Stomach (tissue), 9 donors: Measurements from ENCODE around the gene TMEM208. TPM values are rescaled to one million over a fixed set of nuclear protein-coding genes. Genes with fewer than 3 reads are reported as not detected.

Source experiments
- DNase-seq, 2 donors: peaks; one replicate each; pipeline versions ENCODE4 v3.0.0 to v3.0.0-alpha.2; 2013 to 2019
- H3K27ac ChIP-seq, 5 donors: fragments of 200-600 bp in 4 of 5; sonication (generic) in 4 of 5; one replicate each; pipeline ENCODE4 v1.5.1; 2013 to 2019; ENCODE audit warnings: mild to moderate bottlenecking in 1 of 5, moderate library complexity in 1 of 5
- H3K27me3 ChIP-seq, 3 donors: fragments of 200-600 bp; sonication (generic); one replicate each; pipeline ENCODE4 v1.5.1; 2017 to 2019; ENCODE audit warnings: mixed run types in 1 of 3
- H3K36me3 ChIP-seq, 4 donors: fragments of 200-600 bp; sonication (generic); 1 replicate in 3 of 4; 2 replicates in 1 of 4; pipeline ENCODE4 v1.5.1; 2016 to 2019
- H3K4me1 ChIP-seq, 4 donors: fragments of 200-600 bp; sonication (generic); one replicate each; pipeline ENCODE4 v1.5.1; 2016 to 2019
- H3K4me3 ChIP-seq, 4 donors: fragments of 200-600 bp; sonication (generic) in 3 of 4; one replicate each; pipeline ENCODE4 v1.5.1; 2016 to 2019; ENCODE audit warnings: mild to moderate bottlenecking in 1 of 4
- H3K9me3 ChIP-seq, 4 donors: fragments of 200-600 bp; sonication (generic); one replicate each; pipeline ENCODE4 v1.5.1; 2016 to 2019
- EP300 ChIP-seq: sonication (generic); formaldehyde crosslinking; IDR thresholded peaks from one replicate; pipeline ENCODE4 v1.6.1; 2017; ENCODE audit warnings: antibody characterized with exemption
- POLR2A ChIP-seq, 4 donors: fragments of 450-650 bp; IDR thresholded peaks; one replicate each; pipeline ENCODE4 v1.6.1; 2016; ENCODE audit warnings: antibody characterized with exemption in 4 of 4, control low read depth in 2 of 4, mild to moderate bottlenecking in 1 of 4, moderate library complexity in 1 of 4
- POLR2AphosphoS5 ChIP-seq, 3 donors: sonication (generic); formaldehyde crosslinking; IDR thresholded peaks; one replicate each; pipeline ENCODE4 v1.6.1; 2016; ENCODE audit warnings: antibody characterized with exemption in 3 of 3
- WGBS, 5 donors: extraction: QIAGEN DNeasy Blood & Tissue Kit in 3 of 5; methylation state at CpG; one replicate each; pipeline versions ENCODE4 v1.1.5 to v1.1.7; 2013 to 2018; 5-methylcytosine and 5-hydroxymethylcytosine counted together
- intact Hi-C: fragments of 100-400 bp; cut with DNase I; formaldehyde crosslinking; loops from one replicate; pipeline ENCODE4 v1.15.1; 2023; ENCODE audit warnings: low total_unique reads
- polyA plus RNA-seq, 3 donors: library from polyadenylated mRNA; stranded (reverse); fragments of 200-250 nt; gene quantifications; one replicate each; pipeline ENCODE4 v1.2.3, GENCODE V29; 2013
- total RNA-seq, 5 donors: library from RNA; depleted of rRNA; stranded (reverse); fragments of >200 nt; gene quantifications; one replicate each; pipeline versions ENCODE4 v1.1.0 to v1.2.3, GENCODE V29; 2014 to 2016
- TF ChIP-seq, protein P1 (sequence below), 7 experiments: fragments of 450-650 bp in 4 of 7; fragments of 200-600 bp in 3 of 7; sonication (generic) in 3 of 7; IDR thresholded peaks; one replicate each; pipeline ENCODE4 v1.5.1; 2016 to 2019; ENCODE audit warnings: antibody characterized with exemption in 7 of 7, control low read depth in 2 of 7, mild to moderate bottlenecking in 1 of 7
- donor health status: healthy with polysubstance abuse.
- donor health status: Bipolar disorder and iron deficiency.
- donor health status: healthy.

Gene TMEM208
- total and polyA plus RNA-seq, 8 donors, result 8.7 to 141 (median 51.0) TPM

DNA sequence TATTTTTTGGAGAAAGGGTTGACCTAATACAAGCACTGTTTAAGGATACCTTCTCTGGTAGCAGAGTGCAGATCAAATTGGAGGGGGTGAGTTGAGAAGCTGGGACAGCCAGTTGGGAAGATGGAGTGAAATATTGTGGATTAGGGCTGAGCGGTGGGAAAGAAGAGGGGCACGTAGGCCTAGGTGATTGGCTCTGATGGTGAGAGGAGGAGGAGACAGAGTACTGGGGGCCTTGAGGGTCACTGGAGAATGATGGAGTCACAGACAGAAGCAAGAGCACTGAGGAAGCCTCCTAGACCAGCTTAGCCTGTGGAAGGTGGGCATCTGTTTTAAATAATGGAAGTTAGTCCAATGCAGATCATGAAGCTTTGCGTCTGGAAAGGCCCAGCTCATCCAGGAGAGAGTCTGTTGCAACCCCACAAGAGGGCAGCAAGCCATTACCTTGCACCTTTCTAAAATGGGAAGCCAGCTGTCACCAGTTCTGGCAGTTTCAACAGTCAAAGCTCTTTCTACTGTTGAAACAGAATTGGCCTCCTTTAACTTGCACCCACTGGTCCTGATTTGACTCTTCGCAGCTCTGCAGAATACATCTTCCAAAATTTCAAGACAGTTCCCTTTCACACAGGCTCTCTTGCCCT is 33.6 kb downstream of the TMEM208 start:
- intact Hi-C loops, result loop anchor here (10.0 kb wide), 1 partner anchor 144 kb away; no protein-coding TSS in a partner anchor
- TF ChIP-seq, protein P1, sequence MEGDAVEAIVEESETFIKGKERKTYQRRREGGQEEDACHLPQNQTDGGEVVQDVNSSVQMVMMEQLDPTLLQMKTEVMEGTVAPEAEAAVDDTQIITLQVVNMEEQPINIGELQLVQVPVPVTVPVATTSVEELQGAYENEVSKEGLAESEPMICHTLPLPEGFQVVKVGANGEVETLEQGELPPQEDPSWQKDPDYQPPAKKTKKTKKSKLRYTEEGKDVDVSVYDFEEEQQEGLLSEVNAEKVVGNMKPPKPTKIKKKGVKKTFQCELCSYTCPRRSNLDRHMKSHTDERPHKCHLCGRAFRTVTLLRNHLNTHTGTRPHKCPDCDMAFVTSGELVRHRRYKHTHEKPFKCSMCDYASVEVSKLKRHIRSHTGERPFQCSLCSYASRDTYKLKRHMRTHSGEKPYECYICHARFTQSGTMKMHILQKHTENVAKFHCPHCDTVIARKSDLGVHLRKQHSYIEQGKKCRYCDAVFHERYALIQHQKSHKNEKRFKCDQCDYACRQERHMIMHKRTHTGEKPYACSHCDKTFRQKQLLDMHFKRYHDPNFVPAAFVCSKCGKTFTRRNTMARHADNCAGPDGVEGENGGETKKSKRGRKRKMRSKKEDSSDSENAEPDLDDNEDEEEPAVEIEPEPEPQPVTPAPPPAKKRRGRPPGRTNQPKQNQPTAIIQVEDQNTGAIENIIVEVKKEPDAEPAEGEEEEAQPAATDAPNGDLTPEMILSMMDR (IDR thresholded peaks at IDR 0.05), result peak in 3 of 7 experiments; percentile 37 to 66 (median 38)
- TF ChIP-seq EP300 (no peak), POLR2A (IDR thresholded peaks at IDR 0.05) (no peak), POLR2AphosphoS5 (IDR thresholded peaks at IDR 0.05) (peak in 1 of 3 donors; percentile 46)
- Histone ChIP-seq H3K36me3 (no peaks in the 10 kb centered on the region), H3K27ac (no peak overlapping the region), H3K4me1 (no peaks in the 10 kb centered on the region), H3K4me3 (no peak overlapping the region), H3K27me3 (peaks cover 0 to 17% (median 0%) of the 10 kb centered on the region in 3 donors), H3K9me3 (no peaks in the 10 kb centered on the region)
- 69 to 72% (median 70%) methylated on average over 4 of the region's 4 CpGs for WGBS, 5 donors
- DNase-seq, result peak; percentile 61 to 81

DNA sequence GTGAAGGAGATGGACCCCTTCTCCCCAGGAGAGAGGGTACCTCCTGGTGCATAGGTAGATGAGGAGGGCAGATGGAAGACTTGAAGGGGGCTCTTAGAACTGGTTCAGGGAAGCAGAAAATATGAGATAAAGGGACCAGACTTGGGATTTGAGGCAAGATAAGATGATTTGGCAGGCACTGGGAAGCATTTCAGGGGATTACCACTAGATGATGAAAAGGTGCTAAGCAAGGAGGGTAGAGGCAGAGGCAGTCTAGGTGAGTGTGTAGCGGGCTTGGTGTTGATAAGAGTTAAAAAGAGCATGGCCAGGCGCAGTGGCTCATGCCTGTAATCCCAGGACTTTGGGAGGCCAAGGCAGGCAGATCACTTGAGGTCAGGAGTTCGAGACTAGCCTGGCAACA is 36.3 kb downstream of the TMEM208 start:
- no peaks in the 10 kb centered on the region for H3K4me1 ChIP-seq
- no peaks in the 10 kb centered on the region for H3K36me3 ChIP-seq
- no peaks in the 10 kb centered on the region for H3K9me3 ChIP-seq
- no peak for DNase-seq
- H3K27ac ChIP-seq, result no peak overlapping the region
- WGBS, 5 donors, result 72 to 84% (median 77%) methylated on average over 3 of the region's 3 CpGs
- intact Hi-C loops, result loop anchor here (10.0 kb wide), 1 partner anchor 142 kb away; no protein-coding TSS in a partner anchor
- peaks cover 0 to 26% (median 0%) of the 10 kb centered on the region in 3 donors for H3K27me3 ChIP-seq
- TF ChIP-seq POLR2A (IDR thresholded peaks at IDR 0.05) (no peak), EP300 (no peak), POLR2AphosphoS5 (IDR thresholded peaks at IDR 0.05) (no peak)
- TF ChIP-seq, protein P1 (IDR thresholded peaks at IDR 0.05), result no peak
- H3K4me3 ChIP-seq, result no peak overlapping the region

DNA sequence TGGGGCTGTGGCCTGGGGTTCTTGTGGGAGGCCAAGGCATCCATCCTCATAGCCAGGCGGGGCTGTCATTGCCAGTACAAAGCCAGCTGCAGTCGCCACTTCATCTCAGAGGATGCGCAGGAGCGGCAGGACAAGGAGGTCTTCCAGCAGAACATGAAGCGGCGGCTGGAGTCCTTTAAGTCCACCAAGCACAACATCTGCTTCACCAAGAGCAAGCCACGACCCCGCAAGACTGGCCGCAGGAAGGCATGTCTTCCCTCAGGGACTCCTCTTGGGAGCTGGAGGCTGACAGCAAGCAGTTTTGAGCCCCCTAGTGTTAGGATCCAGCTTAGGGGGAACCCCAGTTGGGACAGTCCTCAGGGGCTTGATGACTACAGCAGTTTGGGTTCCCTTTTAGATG is 37.3 kb downstream of the TMEM208 start:
- H3K4me3 ChIP-seq, result no peak overlapping the region
- TF ChIP-seq EP300 (no peak), POLR2AphosphoS5 (IDR thresholded peaks at IDR 0.05) (no peak), POLR2A (IDR thresholded peaks at IDR 0.05) (no peak)
- TF ChIP-seq, protein P1 (IDR thresholded peaks at IDR 0.05), result no peak
- no peaks in the 10 kb centered on the region for H3K36me3 ChIP-seq
- 74 to 86% (median 85%) methylated on average over 9 of the region's 9 CpGs for WGBS, 5 donors
- no peak for DNase-seq
- H3K9me3 ChIP-seq, result no peaks in the 10 kb centered on the region
- no peaks in the 10 kb centered on the region for H3K4me1 ChIP-seq
- peaks cover 0 to 26% (median 0%) of the 10 kb centered on the region in 3 donors for H3K27me3 ChIP-seq
- intact Hi-C loops, result loop anchor here (10.0 kb wide), 1 partner anchor 141 kb away; no protein-coding TSS in a partner anchor
- no peak overlapping the region for H3K27ac ChIP-seq

DNA sequence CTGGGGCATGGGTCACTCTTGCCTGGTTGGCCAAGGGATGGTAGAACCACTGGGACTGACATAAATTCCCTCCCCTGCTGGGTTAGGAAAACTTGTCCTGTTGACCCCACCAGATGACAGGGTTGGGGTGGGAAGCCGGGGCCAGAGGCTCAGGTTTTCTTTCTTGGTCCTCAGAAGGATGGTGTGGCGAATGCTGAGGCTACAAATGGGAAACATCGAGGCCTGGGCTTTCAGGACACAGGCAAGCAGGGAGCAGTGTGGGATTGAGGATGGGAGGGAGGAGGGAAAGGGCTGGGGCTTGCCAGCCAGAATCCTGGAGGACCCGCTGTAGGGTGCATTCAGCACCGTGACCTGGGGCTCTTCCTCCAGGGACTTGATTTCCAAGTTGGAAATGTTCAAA is 37.9 kb downstream of the TMEM208 start:
- 84 to 91% (median 89%) methylated on average over 5 of the region's 5 CpGs for WGBS, 5 donors
- intact Hi-C loops, result loop anchor here (10.0 kb wide), 1 partner anchor 140 kb away; no protein-coding TSS in a partner anchor
- no peak for DNase-seq

More for the DNA sequence above, 37.9 kb downstream of the TMEM208 start:
- H3K4me1 ChIP-seq, result peaks cover 0 to 6% (median 0%) of the 10 kb centered on the region in 4 donors
- H3K27me3 ChIP-seq, result peaks cover 0 to 29% (median 0%) of the 10 kb centered on the region in 3 donors
- H3K4me3 ChIP-seq, result no peak overlapping the region
- H3K9me3 ChIP-seq, result no peaks in the 10 kb centered on the region
- H3K27ac ChIP-seq, result no peak overlapping the region
- TF ChIP-seq EP300 (no peak), POLR2A (IDR thresholded peaks at IDR 0.05) (no peak), POLR2AphosphoS5 (IDR thresholded peaks at IDR 0.05) (no peak)
- TF ChIP-seq, protein P1 (IDR thresholded peaks at IDR 0.05), result no peak
- H3K36me3 ChIP-seq, result no peaks in the 10 kb centered on the region
